22Rv1 (cell line): ENCODE data around the gene STK25.

Experiments
- ZFX ChIP-seq: fragments of 450-650 bp; IDR thresholded peaks from 2 replicates; pipeline ENCODE4 v1.6.1; 2017; ENCODE audit warnings: antibody characterized with exemption, borderline replicate concordance
- TF ChIP-seq, protein P1 (sequence below): fragments of 450-650 bp; IDR thresholded peaks from 2 replicates; pipeline ENCODE4 v1.5.1; 2017; ENCODE audit warnings: mild to moderate bottlenecking

DNA sequence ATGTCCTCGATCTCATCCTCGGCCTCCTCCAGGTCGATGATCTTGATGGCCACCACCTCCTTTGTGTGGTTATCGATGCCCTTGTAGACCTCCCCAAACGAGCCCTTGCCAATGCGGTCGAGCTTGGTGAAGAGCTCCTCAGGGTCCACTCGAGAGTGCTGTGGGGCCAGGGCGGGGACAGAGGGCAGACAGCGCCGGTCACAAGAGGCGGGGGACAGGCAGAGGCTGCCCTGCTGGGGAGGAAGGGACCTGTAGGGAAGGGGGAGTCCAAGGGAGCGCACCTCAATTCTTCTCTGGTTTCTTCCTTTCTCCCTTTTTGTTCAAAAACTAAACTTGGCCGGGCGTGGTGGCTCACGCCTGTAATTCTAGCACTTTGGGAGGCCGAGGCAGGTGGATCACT lies 6.8 kb downstream of the STK25 start:
- TF ChIP-seq, protein P1, sequence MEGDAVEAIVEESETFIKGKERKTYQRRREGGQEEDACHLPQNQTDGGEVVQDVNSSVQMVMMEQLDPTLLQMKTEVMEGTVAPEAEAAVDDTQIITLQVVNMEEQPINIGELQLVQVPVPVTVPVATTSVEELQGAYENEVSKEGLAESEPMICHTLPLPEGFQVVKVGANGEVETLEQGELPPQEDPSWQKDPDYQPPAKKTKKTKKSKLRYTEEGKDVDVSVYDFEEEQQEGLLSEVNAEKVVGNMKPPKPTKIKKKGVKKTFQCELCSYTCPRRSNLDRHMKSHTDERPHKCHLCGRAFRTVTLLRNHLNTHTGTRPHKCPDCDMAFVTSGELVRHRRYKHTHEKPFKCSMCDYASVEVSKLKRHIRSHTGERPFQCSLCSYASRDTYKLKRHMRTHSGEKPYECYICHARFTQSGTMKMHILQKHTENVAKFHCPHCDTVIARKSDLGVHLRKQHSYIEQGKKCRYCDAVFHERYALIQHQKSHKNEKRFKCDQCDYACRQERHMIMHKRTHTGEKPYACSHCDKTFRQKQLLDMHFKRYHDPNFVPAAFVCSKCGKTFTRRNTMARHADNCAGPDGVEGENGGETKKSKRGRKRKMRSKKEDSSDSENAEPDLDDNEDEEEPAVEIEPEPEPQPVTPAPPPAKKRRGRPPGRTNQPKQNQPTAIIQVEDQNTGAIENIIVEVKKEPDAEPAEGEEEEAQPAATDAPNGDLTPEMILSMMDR = no peak
- TF ChIP-seq ZFX = no peak
